WTC11 (cell line): ENCODE measurements around the gene HDAC5. TPM values are rescaled to one million over a fixed set of nuclear protein-coding genes. Genes with fewer than 3 reads are reported as not detected.

Experiments used
- ATAC-seq: fragments of 200-7000 bp; cut with Tn5 transposase; 2 replicates; pipeline ENCODE4 v1.10.0; 2021; ENCODE audit warnings: mild to moderate bottlenecking, moderate library complexity
- CTCF ChIA-PET: fragments of 300-600 bp; sonication (Branson Sonifier 250); formaldehyde crosslinking; loops from one replicate; lab custom pipeline; 2021; ENCODE audit warnings: antibody characterized with exemption; lab: Charles Lee
- POLR2A ChIA-PET: fragments of 350-600 bp; sonication (Branson Sonifier 250); formaldehyde crosslinking; loops from one replicate; lab custom pipeline; 2021; ENCODE audit warnings: antibody characterized with exemption; lab: Charles Lee
- DNase-seq: peaks from one replicate; pipeline ENCODE4 v3.0.0; 2021; ENCODE audit warnings: low spot score
- H3K27ac Mint-ChIP-seq: 2 replicates; pipeline ENCODE4 v1.8.0; 2021; ENCODE audit warnings: mixed read lengths
- H3K27me3 Mint-ChIP-seq: 2 replicates; pipeline ENCODE4 v1.8.0; 2021; ENCODE audit warnings: low read depth, mild to moderate bottlenecking, moderate library complexity, mixed read lengths
- H3K36me3 Mint-ChIP-seq: 2 replicates; pipeline ENCODE4 v1.8.0; 2021; ENCODE audit warnings: mixed read lengths
- H3K4me1 Mint-ChIP-seq: 2 replicates; pipeline ENCODE4 v1.8.0; 2022; ENCODE audit warnings: mixed read lengths
- H3K4me3 Mint-ChIP-seq: 2 replicates; pipeline ENCODE4 v1.8.0; 2021; ENCODE audit warnings: mild to moderate bottlenecking, moderate library complexity, mixed read lengths
- H3K9me3 Mint-ChIP-seq: 2 replicates; pipeline ENCODE4 v1.8.0; 2021; ENCODE audit warnings: mixed read lengths
- AFF4 ChIP-seq: sonication (generic); formaldehyde crosslinking; IDR thresholded peaks from 2 replicates; pipeline ENCODE4 v1.8.1; 2023; ENCODE audit warnings: mild to moderate bottlenecking, missing genetic modification reagents, borderline replicate concordance
- ATF2 ChIP-seq: sonication (generic); formaldehyde crosslinking; IDR thresholded peaks from 2 replicates; pipeline ENCODE4 v1.8.1; 2022; ENCODE audit warnings: low read depth, missing genetic modification reagents, borderline replicate concordance
- FOXK1 ChIP-seq: sonication (generic); formaldehyde crosslinking; IDR thresholded peaks from 2 replicates; pipeline ENCODE4 v1.8.0; 2022; ENCODE audit warnings: mild to moderate bottlenecking, moderate library complexity, missing genetic modification reagents
- FOXP1 ChIP-seq: sonication (generic); formaldehyde crosslinking; IDR thresholded peaks from 2 replicates; pipeline ENCODE4 v1.8.0; 2022; ENCODE audit warnings: missing genetic modification reagents, mild to moderate bottlenecking, moderate library complexity, borderline replicate concordance
- KAT7 ChIP-seq: sonication (generic); formaldehyde crosslinking; IDR thresholded peaks from 2 replicates; pipeline ENCODE4 v1.8.1; 2023; ENCODE audit warnings: missing genetic modification reagents, mild to moderate bottlenecking, borderline replicate concordance
- PREB ChIP-seq: sonication (generic); formaldehyde crosslinking; IDR thresholded peaks from 2 replicates; pipeline ENCODE4 v1.8.1; 2022; ENCODE audit warnings: mild to moderate bottlenecking, missing genetic modification reagents, moderate library complexity, borderline replicate concordance
- TEAD1 ChIP-seq: sonication (generic); formaldehyde crosslinking; IDR thresholded peaks from 2 replicates; pipeline ENCODE4 v1.8.0; 2022; ENCODE audit warnings: mild to moderate bottlenecking, missing genetic modification reagents
- USF2 ChIP-seq: sonication (generic); formaldehyde crosslinking; IDR thresholded peaks from 2 replicates; pipeline ENCODE4 v1.8.1; 2023; ENCODE audit warnings: mild to moderate bottlenecking, missing genetic modification reagents, moderate library complexity
- ZBTB43 ChIP-seq: sonication (generic); formaldehyde crosslinking; IDR thresholded peaks from 2 replicates; pipeline ENCODE4 v1.8.1; 2023; ENCODE audit warnings: mild to moderate bottlenecking, missing genetic modification reagents
- ZNF121 ChIP-seq: sonication (generic); formaldehyde crosslinking; IDR thresholded peaks from 2 replicates; pipeline ENCODE4 v1.8.0; 2023; ENCODE audit warnings: missing genetic modification reagents
- ZNF396 ChIP-seq: fragments of 250-450 bp; sonication (Bioruptor Pico); IDR thresholded peaks from 2 replicates; pipeline ENCODE4 v1.8.0; 2021; ENCODE audit warnings: mild to moderate bottlenecking, moderate library complexity, borderline replicate concordance
- ZNF423 ChIP-seq: fragments of 250-450 bp; sonication (Bioruptor Pico); IDR thresholded peaks from 2 replicates; pipeline ENCODE4 v2.1.2; 2022; ENCODE audit warnings: mild to moderate bottlenecking, moderate library complexity
- ZNF512 ChIP-seq: sonication (generic); formaldehyde crosslinking; IDR thresholded peaks from 2 replicates; pipeline ENCODE4 v1.8.1; 2022; ENCODE audit warnings: missing genetic modification reagents, borderline replicate concordance
- total RNA-seq: library from RNA; stranded (reverse); gene quantifications from 3 replicates; pipeline ENCODE4 v1.2.3, GENCODE V29; 2021

Gene HDAC5
- total RNA-seq, 1 experiment from 2014 or later: 61.6 TPM

GRCh38 chr17:44094701-44095387 is 28.6 kb downstream of the HDAC5 start:
- ChIA-PET POLR2A (interaction anchor here (0.7 to 1.9 kb wide), 5 partner anchors 8 to 91 kb away, joined by 3 to 13 read pairs (median 6); partner anchors contain the start of genes G6PC3, HDAC5 and TMUB2), CTCF (interaction anchor here (0.5 to 10.3 kb wide), 15 partner anchors 8 to 305 kb away, joined by 3 to 116 read pairs (median 4); partner anchors contain the start of gene HDAC5)
- peaks cover 9% of the 10 kb centered on the region; the same call in 1 of the 2 replicates for H3K36me3 Mint-ChIP-seq
- ATAC-seq (no peak), DNase-seq (no peak)
- no peaks in the 10 kb centered on the region for H3K27me3 Mint-ChIP-seq
- H3K9me3 Mint-ChIP-seq: no peaks in the 10 kb centered on the region
- H3K27ac Mint-ChIP-seq: peak overlapping the region; percentile 49
- peaks cover 36% of the 10 kb centered on the region for H3K4me1 Mint-ChIP-seq
- peak overlapping the region; percentile 73; the same call in 1 of the 2 replicates for H3K4me3 Mint-ChIP-seq
- TF ChIP-seq ZNF121 (CRISPR knock-in tag) (peak; percentile 91; the same call in 1 of the 2 replicates), KAT7 (CRISPR knock-in tag) (no peak)

- CTCF ChIA-PET: interaction anchor here (0.6 to 1.5 kb wide), 5 partner anchors 15 to 88 kb away, joined by 3 to 4 read pairs (median 3); no protein-coding TSS in a partner anchor
- POLR2A ChIA-PET: no interaction called here
Observed at GRCh38 chr17:44093231-44093900, 30.1 kb downstream of the HDAC5 start.

GRCh38 chr17:44092051-44092450 is 31.4 kb downstream of the HDAC5 start:
- ATAC-seq (no peak), DNase-seq (no peak)
- no peaks in the 10 kb centered on the region for H3K27me3 Mint-ChIP-seq
- peaks cover 49% of the 10 kb centered on the region for H3K4me1 Mint-ChIP-seq
- H3K36me3 Mint-ChIP-seq: peaks cover 13% of the 10 kb centered on the region
- ChIA-PET CTCF (interaction anchor here (0.9 to 1.3 kb wide), 2 partner anchors 19 to 59 kb away, joined by 3 read pairs; no protein-coding TSS in a partner anchor), POLR2A (no interaction called here)
- no peak overlapping the region; the same call in 1 of the 2 replicates for H3K27ac Mint-ChIP-seq
- H3K9me3 Mint-ChIP-seq: no peaks in the 10 kb centered on the region
- H3K4me3 Mint-ChIP-seq: no peak overlapping the region
- TF ChIP-seq USF2 (CRISPR knock-in tag): no peak
- TF ChIP-seq TEAD1 (CRISPR knock-in tag): no peak
- TF ChIP-seq ZNF512: no peak
- TF ChIP-seq PREB (CRISPR knock-in tag): no peak
- no peak for TF ChIP-seq ZNF396 (CRISPR knock-in tag)
- no peak for TF ChIP-seq FOXK1 (CRISPR knock-in tag)
- TF ChIP-seq ZBTB43: no peak
- no peak for TF ChIP-seq AFF4 (CRISPR knock-in tag)

More at GRCh38 chr17:44093231-44093900, 30.1 kb downstream of the HDAC5 start:
- TF ChIP-seq ZNF423 (peak; percentile 25; the same call in 1 of the 2 replicates), ATF2 (no peak), FOXP1 (CRISPR knock-in tag) (0 out of 2 replicates have a peak, but pooled peaks have one; percentile 33)
- TF ChIP-seq, all 79 proteins: peak for 2
- H3K4me3 Mint-ChIP-seq: no peak overlapping the region
- ATAC-seq (no peak), DNase-seq (no peak)
- H3K27ac Mint-ChIP-seq: peak overlapping the region; percentile 70
- peaks cover 41% of the 10 kb centered on the region for H3K4me1 Mint-ChIP-seq
- no peaks in the 10 kb centered on the region for H3K9me3 Mint-ChIP-seq
- peaks cover 13% of the 10 kb centered on the region for H3K36me3 Mint-ChIP-seq
- no peaks in the 10 kb centered on the region for H3K27me3 Mint-ChIP-seq
